GM21447 (cell line): Measurements from ENCODE around the gene BGLAP.

Source experiments
- ATAC-seq: cut with Tn5 transposase; IDR thresholded peaks from one replicate; pipeline ENCODE4 v1.9.1; 2021; ENCODE audit not compliant: unreplicated experiment

BGLAP gene

GRCh38 chr1:156253634-156254033, 11.7 kb downstream of the BGLAP start:
- ATAC-seq: no peak

GRCh38 chr1:156257711-156258110, 15.7 kb downstream of the BGLAP start:
- no peak for ATAC-seq

GRCh38 chr1:156258859-156259258, 16.9 kb downstream of the BGLAP start:
- ATAC-seq: no peak

- ATAC-seq: no peak
These were observed 17.8 kb downstream of the BGLAP start for GRCh38 chr1:156259805-156260204.

GRCh38 chr1:156260896-156261295, 18.9 kb downstream of the BGLAP start:
- no peak for ATAC-seq

GRCh38 chr1:156262461-156263287, 20.7 kb downstream of the BGLAP start:
- ATAC-seq: no peak

GRCh38 chr1:156263288-156263655, 21.3 kb downstream of the BGLAP start:
- ATAC-seq: no peak

- ATAC-seq: no peak
These were observed 24.1 kb downstream of the BGLAP start for GRCh38 chr1:156266051-156266450.

GRCh38 chr1:156268336-156268735, 26.4 kb downstream of the BGLAP start:
- ATAC-seq: no peak

- no peak for ATAC-seq
These were observed 28.3 kb downstream of the BGLAP start for GRCh38 chr1:156270314-156270713.

GRCh38 chr1:156276532-156276931, 34.5 kb downstream of the BGLAP start:
- ATAC-seq: no peak

GRCh38 chr1:156276966-156277381, 35.0 kb downstream of the BGLAP start:
- no peak for ATAC-seq

GRCh38 chr1:156279837-156280236, 37.9 kb downstream of the BGLAP start:
- no peak for ATAC-seq

GRCh38 chr1:156281281-156281680, 39.3 kb downstream of the BGLAP start:
- ATAC-seq: peak; percentile 54

GRCh38 chr1:156281693-156282478, 39.9 kb downstream of the BGLAP start:
- ATAC-seq: no peak

- peak; percentile 70 for ATAC-seq
These were observed 40.7 kb downstream of the BGLAP start, which contains the start of gene SMG5 for GRCh38 chr1:156282479-156283222. SMG5 (minus strand) TSS chr1:156282825; CDS start chr1:156282680, 145 bp downstream.

GRCh38 chr1:156283521-156283920, 41.5 kb downstream of the BGLAP start:
- ATAC-seq: no peak

GRCh38 chr1:156284112-156284511, 42.1 kb downstream of the BGLAP start, which contains the start of gene TMEM79:
TMEM79 (plus strand) TSS chr1:156284325; CDS start chr1:156285227, 902 bp downstream.
- no peak for ATAC-seq

GRCh38 chr1:156284757-156285156, 42.8 kb downstream of the BGLAP start:
- ATAC-seq: no peak

- no peak for ATAC-seq
These were observed 43.5 kb downstream of the BGLAP start for GRCh38 chr1:156285437-156285836.

GRCh38 chr1:156286061-156286460, 44.1 kb downstream of the BGLAP start:
- ATAC-seq: no peak
